ENCODE data around the gene MST1. TPM values are rescaled to one million over a fixed set of nuclear protein-coding genes. Genes with fewer than 3 reads are reported as not detected.

Gene MST1
- total and polyA plus RNA-seq, 2 of the 8 experiments (the other 6 are each of a cell fraction or from before 2014, with no cell fraction given) = 6.2 to 9.5 TPM

DNA sequence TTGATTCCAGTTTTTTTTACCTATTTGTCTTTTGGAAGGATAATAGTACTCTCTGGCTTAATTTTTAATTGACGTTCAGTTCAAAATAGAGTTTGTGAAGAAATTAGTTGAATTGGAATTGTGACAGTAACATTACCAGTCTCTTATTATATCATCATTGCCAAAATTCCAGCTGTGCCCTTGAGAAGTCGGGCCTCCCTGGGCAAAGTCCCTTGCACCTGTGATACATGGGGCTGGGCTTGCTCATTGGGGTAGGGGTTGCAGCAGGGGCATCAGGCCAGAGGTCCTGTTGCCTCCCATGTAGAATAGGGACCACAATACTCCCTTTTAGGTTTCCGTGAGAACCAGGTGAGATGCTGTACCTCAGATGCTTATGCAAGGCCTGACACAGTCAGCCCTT lies 43.0 kb downstream of the MST1 start:
- H2BK120ac ChIP-seq (replicated peaks; ENCODE audit: low read depth, low read length) = no peak overlapping the region
- no peak overlapping the region for H2AK5ac ChIP-seq (ENCODE audit: low read depth, low read length)
- WGBS, 2 experiments (ENCODE audit: extremely low coverage in 1 of 2, insufficient coverage in 1 of 2, insufficient read length in 1 of 2, insufficient replicate concordance in 2 of 2, low coverage in 1 of 2, low lambda C conversion rate in 2 of 2, missing lambda C conversion rate in 1 of 2) = 91% methylated on average over 3 of the region's 3 CpGs; no CpG with 5 or more reads in 1 of the 2 experiments
- no peaks in the 10 kb centered on the region for H4K20me1 ChIP-seq (replicated peaks in 1 of 2; ENCODE audit: control insufficient read depth in 1 of 2, insufficient read depth in 2 of 2, low read length in 2 of 2)
- H3K4me2 ChIP-seq (ENCODE audit: insufficient read depth in 1 of 2, low read depth in 2 of 2, low read length in 2 of 2) = no peak overlapping the region
- H2AFZ ChIP-seq (ENCODE audit: low read length) = no peak overlapping the region
- H4K91ac ChIP-seq (replicated peaks; ENCODE audit: insufficient read length, low read length) = no peak overlapping the region
- H3K14ac ChIP-seq (ENCODE audit: insufficient read length) = no peak overlapping the region
- no peaks in the 10 kb centered on the region for H3K79me2 ChIP-seq (ENCODE audit: control insufficient read depth in 1 of 2, insufficient read depth in 2 of 2, low read length in 2 of 2)
- H3K4me1 ChIP-seq (replicated peaks in 1 of 4; ENCODE audit: control insufficient read depth in 3 of 4, insufficient read depth in 4 of 4, low read length in 3 of 4) = no peaks in the 10 kb centered on the region; a peak in 1 of 7 replicates
- no peak overlapping the region for H3K56ac ChIP-seq (replicated peaks; ENCODE audit: insufficient read length, low read depth, low read length)
- H4K8ac ChIP-seq (ENCODE audit: extremely low read depth, insufficient read depth, low read length) = no peak overlapping the region
- H2BK5ac ChIP-seq (ENCODE audit: low read depth, low read length) = no peak overlapping the region
- no peak overlapping the region for H4K5ac ChIP-seq (ENCODE audit: insufficient read length, low read depth, low read length)
- H3K9me3 ChIP-seq (ENCODE audit: insufficient read depth in 2 of 2, low read depth in 1 of 2, low read length in 1 of 2) = no peaks in the 10 kb centered on the region
- no peaks in the 10 kb centered on the region for H3K23me2 ChIP-seq (ENCODE audit: low read depth, low read length)
- no peaks in the 10 kb centered on the region for H3K27me3 ChIP-seq (replicated peaks in 1 of 4; ENCODE audit: control insufficient read depth in 3 of 4, extremely low read depth in 1 of 4, insufficient read depth in 3 of 4, low read length in 3 of 4)
- H3K4ac ChIP-seq (replicated peaks; ENCODE audit: insufficient read length, low read depth, low read length) = no peak overlapping the region
- no peak overlapping the region for H3K4me3 ChIP-seq (ENCODE audit: extremely low read depth in 1 of 4, insufficient read depth in 2 of 4, low read depth in 3 of 4, low read length in 4 of 4)
- no peak overlapping the region for H3K23ac ChIP-seq (ENCODE audit: insufficient read length)
- DNase-seq (ENCODE audit: low read depth in 1 of 2, low spot score in 2 of 2) (no peak), FAIRE-seq (no peak)
- no peak overlapping the region for H3K18ac ChIP-seq (ENCODE audit: extremely low read depth, low read length)
- ChIA-PET POLR2A (ENCODE audit: partially characterized antibody) (no interaction called here), CTCF (ENCODE audit: partially characterized antibody) (interaction anchor here (0.5 to 2.1 kb wide), 6 partner anchors 11 to 168 kb away, joined by 3 to 7 read pairs (median 4); no protein-coding TSS in a partner anchor)
- no peak overlapping the region for H2BK12ac ChIP-seq (ENCODE audit: low read depth, low read length)
- no peak overlapping the region for H2BK15ac ChIP-seq (ENCODE audit: low read length)
- H3K36me3 ChIP-seq (ENCODE audit: control insufficient read depth in 2 of 4, insufficient read depth in 4 of 4, low read length in 3 of 4) = no peaks in the 10 kb centered on the region; a peak in 1 of 8 replicates
- H3K27ac ChIP-seq (ENCODE audit: low read depth, low read length) = no peak overlapping the region
- no peak overlapping the region for H2BK20ac ChIP-seq (ENCODE audit: low read length)
- H3K79me1 ChIP-seq (ENCODE audit: low read depth, low read length) = no peaks in the 10 kb centered on the region
- H3K9ac ChIP-seq (replicated peaks in 1 of 4; ENCODE audit: extremely low read depth in 1 of 4, low read depth in 3 of 4, low read length in 3 of 4) = no peak overlapping the region
- TF ChIP-seq TAF1 (IDR thresholded peaks at IDR 0.05; ENCODE audit: low read depth, low read length) = no peak
- no peak for TF ChIP-seq YY1 (IDR thresholded peaks at IDR 0.05; ENCODE audit: low read depth, low read length)
- no peak for TF ChIP-seq KDM1A (IDR thresholded peaks at IDR 0.05; ENCODE audit: borderline replicate concordance, low read length)
- TF ChIP-seq, protein P1, sequence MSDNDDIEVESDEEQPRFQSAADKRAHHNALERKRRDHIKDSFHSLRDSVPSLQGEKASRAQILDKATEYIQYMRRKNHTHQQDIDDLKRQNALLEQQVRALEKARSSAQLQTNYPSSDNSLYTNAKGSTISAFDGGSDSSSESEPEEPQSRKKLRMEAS (IDR thresholded peaks at IDR 0.05) = no peak
- no peak for TF ChIP-seq TBP (IDR thresholded peaks at IDR 0.05; ENCODE audit: low read depth, low read length)
- no peak for TF ChIP-seq KDM4A (IDR thresholded peaks at IDR 0.05; ENCODE audit: low read depth, low read length, severe bottlenecking)
- TF ChIP-seq RXRA (IDR thresholded peaks at IDR 0.05; ENCODE audit: insufficient read depth, low read depth, low read length) = no peak
- no peak for TF ChIP-seq SP2 (IDR thresholded peaks at IDR 0.05; ENCODE audit: low read length)
- no peak for TF ChIP-seq PHF8 (conservative IDR thresholded peaks at IDR 0.05; ENCODE audit: low read depth, low read length)
- TF ChIP-seq TEAD4 (IDR thresholded peaks at IDR 0.05; ENCODE audit: low read depth, low read length) = no peak
- TF ChIP-seq ZNF274 (IDR thresholded peaks at IDR 0.05; ENCODE audit: borderline replicate concordance, extremely low read depth, low read length) = no peak
- no peak for TF ChIP-seq RBBP5 (IDR thresholded peaks at IDR 0.05; ENCODE audit: borderline replicate concordance, low read depth, low read length)
- TF ChIP-seq, protein P2, sequence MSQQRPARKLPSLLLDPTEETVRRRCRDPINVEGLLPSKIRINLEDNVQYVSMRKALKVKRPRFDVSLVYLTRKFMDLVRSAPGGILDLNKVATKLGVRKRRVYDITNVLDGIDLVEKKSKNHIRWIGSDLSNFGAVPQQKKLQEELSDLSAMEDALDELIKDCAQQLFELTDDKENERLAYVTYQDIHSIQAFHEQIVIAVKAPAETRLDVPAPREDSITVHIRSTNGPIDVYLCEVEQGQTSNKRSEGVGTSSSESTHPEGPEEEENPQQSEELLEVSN (IDR thresholded peaks at IDR 0.05) = no peak
- TF ChIP-seq SUZ12 (IDR thresholded peaks at IDR 0.05; ENCODE audit: low read length) = no peak
